Activated CD4-positive, alpha-beta T cell treated with anti-CD3 and anti-CD28 coated beads, Interleukin-2, amount 50 U/mL, for 48 hours (primary cell): ENCODE data around the gene CYP4F2.
A peak's percentile ranks its signal among the peaks of the same experiment; 100 is the strongest.
"Not testable (repeated sequence)": the region's sequence is repeated elsewhere in the genome, so short reads cannot be mapped to it uniquely, and the experiment has no call there.

Experiments used
- DNase-seq, 2 experiments: peaks; one replicate each; pipeline ENCODE4 v3.0.0-alpha.2; 2020

CYP4F2 gene

DNA sequence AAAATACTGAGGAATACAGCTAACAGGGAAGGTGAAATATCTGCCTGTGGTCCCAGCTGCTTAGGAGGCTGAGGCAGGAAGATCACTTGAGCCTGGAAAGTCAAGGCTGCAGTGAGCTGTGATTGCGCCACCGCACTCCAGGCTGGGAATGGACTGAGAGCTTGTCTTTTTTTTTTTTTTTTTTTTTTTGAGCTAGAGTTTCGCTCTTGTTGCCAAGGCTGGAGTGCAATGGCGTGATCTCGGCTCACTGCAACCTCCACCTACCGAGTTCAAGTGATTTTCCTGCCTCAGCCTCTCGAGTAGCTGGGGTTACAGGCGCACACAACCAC, 54.0 kb downstream of the CYP4F2 start:
- not testable (repeated sequence) for DNase-seq

GRCh38 chr19:15843203-15843893, 54.5 kb downstream of the CYP4F2 start:
- no peak for DNase-seq

DNA sequence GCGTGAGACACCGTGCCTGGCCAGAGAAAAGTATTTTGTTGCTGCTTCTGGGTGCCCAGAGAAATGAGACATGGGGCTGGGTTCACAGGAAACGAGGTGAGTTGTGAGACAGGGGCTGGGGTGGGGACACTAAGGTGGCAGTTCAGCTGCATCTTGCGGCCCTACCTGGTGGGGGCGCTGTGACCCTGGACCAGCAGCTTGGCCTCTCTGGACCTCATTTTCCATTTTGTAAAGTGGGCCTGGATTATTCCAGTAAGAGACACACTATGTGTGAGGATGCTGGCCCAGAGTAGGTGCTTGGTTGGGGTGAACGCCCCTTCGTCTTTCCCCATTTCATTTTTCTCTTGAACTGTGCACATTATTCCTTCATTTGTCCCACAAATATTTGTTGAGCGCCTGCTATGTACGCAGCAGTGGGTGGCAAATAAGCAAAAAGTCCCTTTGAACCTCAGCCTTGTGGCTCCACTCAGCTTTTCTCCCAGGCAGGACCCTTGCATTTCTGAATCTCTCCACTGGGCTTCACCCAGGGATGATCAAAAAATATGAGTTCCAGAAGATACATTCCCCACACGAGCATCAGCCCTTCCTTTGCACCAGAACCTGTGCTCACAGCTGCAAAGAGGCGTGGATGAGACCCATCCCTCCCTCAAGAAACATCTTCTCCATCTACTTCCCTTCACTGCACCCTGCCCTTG, 55.9 kb downstream of the CYP4F2 start:
- DNase-seq, result peak in 1 of 2 experiments; percentile 19

GRCh38 chr19:15840833-15841232, 57.0 kb downstream of the CYP4F2 start:
- no peak for DNase-seq

DNA sequence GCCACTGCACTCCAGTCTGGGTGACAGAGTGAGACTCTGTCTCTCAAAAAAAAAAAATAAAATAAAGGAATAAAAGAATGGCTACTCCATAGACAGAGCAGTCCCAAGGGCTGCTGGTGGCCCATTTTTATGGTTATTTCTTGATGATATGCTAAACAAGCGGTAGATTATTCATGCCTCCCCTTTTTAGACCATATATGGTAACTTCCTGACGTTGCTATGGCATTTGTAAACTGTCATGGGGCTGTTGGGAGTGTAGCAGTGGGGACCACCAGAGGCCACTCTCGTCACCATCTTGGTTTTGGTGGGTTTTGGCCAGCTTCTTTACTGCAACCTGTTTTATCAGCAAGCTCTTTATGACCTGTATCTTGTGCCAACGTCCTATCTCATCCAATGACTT, 58.0 kb downstream of the CYP4F2 start:
- DNase-seq, result not testable (repeated sequence)

- no peak for DNase-seq
These were observed 59.5 kb downstream of the CYP4F2 start for GRCh38 chr19:15838351-15838750.

DNA sequence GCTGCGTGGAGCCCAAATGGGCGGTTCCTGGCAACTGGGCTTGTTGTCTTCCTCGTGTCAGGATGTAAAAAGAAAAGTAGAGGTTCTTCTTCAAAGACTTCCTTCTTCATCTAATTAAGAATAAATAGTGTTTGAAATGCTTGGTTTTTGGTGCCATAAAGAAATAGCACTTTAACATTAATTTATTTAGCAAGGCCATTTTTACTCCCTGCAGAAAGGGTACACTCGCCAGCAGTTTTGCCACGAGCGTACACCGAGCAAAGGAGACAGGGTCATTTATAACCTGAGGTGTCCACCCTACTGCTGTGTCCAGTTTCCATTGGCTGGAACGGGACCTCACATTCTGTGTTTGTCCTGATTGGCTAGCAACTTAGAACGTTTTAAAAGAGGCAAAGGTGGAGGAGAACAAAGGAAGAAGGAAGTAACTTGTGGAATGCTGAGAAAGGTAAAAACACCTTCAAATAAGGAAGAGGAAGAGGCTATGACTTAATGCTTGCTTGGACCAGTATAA, 60.6 kb downstream of the CYP4F2 start:
- DNase-seq, result no peak

DNA sequence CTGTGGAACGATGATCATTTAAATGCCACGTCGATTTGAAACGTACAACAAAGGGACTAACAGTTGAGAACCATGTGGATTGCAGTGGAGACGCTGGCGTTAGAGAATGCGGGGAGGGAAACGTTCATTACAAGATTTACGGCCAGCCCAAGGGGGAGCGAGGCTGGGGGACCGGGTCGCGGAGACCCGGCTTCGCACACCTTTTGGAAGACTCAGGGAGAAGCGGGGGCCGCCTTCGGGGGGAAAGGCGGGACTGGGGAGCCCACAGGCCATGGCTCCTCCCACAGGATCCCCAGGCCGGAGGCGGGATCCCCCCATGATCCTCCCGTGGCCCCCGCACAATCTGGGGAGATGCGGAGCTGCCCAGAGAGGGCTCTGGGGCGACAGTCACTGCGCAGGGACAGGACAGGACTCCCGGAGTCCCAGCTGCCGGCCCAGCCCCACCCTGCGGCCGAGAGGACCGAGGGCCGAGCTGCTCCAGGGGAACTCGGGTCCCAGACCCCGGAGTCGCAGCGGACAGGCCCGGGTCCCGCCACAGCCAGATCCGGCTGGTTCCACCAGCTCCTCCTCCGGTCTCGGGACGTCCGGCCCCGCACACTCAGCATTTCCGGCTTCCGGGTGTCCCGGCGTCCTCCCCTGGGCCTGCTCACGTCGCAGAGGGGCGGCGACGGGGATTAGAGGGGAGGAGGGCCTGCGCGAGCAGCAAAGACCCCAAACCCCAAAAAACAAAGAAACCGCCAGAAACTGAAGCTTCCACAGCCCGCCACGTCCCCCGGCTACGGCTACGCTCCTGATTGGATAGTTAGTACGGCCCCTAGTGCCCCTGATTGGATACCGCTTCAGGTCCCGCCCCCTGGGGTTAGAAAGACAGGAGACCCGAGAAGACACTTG, 61.3 kb downstream of the CYP4F2 start:
- peak; percentile 93 to 97 for DNase-seq

DNA sequence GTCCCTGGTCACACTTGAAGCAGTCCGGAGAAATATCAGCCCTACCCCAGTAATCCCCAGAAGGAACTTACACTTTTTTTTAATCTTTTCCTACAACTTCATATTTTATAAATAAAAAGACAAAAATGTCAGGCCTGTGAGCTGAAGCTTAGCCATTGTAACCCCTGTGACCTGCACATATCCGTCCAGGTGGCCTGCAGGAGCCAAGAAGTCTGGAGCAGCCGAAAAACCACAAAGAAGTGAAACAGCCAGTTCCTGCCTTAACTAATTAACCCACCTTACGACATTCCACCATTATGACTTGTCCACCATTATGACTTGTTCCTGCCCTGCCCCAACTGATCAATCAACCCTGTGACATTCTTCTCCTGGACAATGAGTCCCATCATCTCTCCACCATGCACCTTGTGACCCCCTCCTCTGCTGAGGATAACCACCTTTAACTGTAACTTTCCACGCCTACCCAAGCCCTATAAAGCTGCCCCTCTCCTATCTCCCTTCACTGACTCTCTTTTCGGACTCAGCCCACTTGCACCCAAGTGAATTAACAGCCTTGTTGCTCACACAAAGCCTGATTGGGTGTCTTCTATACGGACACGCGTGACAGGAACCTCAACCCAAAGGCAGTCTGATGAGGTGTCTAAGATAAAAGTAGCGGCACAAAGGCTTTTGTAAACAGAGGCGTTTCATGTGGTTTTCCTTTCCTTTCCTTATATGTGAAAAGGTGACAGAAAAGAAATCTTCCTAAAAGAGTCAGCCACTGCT, 62.1 kb downstream of the CYP4F2 start:
- DNase-seq, result peak; percentile 40 to 43

GRCh38 chr19:15834232-15834631, 63.6 kb downstream of the CYP4F2 start:
- DNase-seq, result not testable (repeated sequence)

DNA sequence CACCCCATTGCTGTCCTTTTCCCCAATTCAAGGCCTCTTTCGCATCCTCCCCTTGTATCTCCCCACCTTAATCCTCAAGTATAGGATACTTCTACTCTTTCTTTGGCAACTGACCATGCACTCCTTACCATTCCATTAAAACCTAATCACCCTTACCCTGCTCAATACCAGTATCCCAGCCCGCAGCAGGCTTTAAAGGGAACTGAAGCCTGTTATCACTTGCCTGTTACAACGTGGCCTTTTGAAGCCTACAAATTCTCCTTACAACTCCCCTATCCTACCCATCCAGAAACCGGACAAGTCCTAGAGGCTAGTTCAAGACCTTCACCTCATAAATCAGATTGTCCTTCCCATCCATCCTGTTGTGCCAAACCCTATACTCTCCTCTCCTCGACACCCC, 66.2 kb downstream of the CYP4F2 start:
- no peak for DNase-seq

- no peak for DNase-seq
These were observed 68.1 kb downstream of the CYP4F2 start for GRCh38 chr19:15829786-15830185.

GRCh38 chr19:15829306-15829698, 68.6 kb downstream of the CYP4F2 start:
- no peak for DNase-seq

DNA sequence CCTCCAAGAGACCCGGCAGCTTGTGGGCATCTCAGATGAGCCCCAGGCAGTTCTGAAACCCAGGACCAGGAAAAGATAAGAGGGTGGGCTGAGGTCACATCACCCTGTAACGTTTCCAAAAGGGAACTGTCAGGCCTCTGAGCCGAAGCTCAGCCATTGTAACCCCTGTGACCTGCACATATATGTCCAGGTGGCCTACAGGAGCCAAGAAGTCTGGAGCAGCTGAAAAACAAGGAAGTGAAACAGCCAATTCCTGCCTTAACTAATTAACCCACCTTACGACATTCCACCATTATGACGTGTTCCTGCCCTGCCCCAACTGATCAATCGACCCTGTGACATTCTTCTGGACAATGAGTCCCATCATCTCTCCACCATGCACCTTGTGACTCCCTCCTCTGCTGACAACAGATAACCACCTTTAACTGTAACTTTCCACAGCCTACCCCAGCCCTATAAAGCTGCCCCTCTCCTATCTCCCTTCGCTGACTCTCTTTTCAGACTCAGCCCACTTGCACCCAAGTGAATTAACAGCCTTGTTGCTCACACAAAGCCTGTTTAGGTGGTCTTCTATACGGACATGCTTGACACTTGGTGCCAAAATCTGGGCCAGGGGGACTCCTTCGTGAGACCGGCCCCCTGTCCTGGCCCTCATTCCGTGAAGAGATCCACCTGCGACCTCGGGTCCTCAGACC, 69.1 kb downstream of the CYP4F2 start:
- not testable (repeated sequence) for DNase-seq

- DNase-seq, result no peak
These were observed 69.7 kb downstream of the CYP4F2 start for GRCh38 chr19:15828121-15828610.
